CMK (cell line): Measurements from ENCODE around the gene TNFRSF21.
"Not testable (repeated sequence)": the region's sequence is repeated elsewhere in the genome, so short reads cannot be mapped to it uniquely, and the experiment has no call there.

Experiments used
- DNase-seq: peaks from one replicate; pipeline ENCODE4 v3.0.0-alpha.2; 2010; ENCODE audit warnings: low read depth

The TNFRSF21 gene

GRCh38 chr6:47286301-47286700 lies 23.4 kb downstream of the TNFRSF21 start:
- DNase-seq, result no peak

DNA sequence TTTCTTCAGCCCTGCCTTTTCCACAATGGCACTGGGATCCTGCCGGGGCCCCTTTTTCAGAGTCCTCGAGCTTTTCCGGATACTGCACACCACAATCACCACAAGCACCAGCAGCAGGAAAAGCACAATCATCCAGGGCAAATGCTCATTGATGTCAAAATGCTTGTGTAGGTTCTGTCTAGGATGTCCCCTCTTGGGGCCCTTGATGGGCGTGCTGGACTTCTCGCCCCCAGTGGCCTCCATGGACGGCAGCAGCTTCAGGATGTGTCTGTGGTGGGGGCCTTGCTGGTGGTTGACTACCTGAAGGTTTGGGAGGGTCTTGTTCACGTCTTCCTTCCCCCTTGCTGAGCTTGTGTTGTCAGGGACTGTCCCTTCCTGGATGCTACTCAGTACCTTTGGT lies 25.7 kb downstream of the TNFRSF21 start:
- DNase-seq, result no peak

DNA sequence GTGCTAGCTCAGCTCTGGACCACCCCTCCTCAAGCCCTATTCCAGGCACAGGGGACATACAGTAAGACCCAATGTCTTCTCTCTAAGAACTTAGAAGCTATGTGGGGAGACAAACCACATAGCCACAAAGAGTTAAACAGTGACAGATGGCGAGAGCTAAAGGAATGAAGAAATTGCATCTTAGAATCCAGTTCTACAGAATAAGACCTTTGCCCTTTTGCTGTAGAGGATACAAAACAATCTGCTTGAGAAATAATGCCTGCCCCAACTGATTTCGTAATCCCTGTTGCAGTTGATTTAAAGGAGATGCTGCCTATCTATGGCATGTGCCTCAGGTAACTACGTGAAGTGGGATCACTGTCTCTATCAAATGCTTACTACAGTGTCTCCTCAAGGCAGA lies 31.2 kb downstream of the TNFRSF21 start:
- no peak for DNase-seq

GRCh38 chr6:47277702-47278101 lies 32.0 kb downstream of the TNFRSF21 start:
- DNase-seq, result no peak

DNA sequence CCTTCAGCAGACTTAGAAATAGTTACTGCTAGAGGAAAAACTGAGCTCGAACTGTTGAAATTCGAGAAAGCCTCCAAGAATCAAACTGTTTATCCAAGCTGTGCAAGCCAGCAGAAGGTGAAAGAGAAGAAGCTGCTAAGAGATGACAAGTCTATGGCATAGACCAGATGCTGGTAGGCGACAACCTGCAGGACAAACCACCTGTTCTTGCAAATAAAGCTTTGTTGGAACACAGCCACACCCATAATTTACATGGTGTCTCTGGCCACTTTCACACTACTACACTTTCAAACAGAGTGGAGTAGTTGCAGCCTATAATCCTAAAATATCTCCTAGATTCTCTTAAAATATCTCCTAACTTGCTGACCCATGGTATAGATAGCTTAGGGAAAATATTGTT lies 33.3 kb downstream of the TNFRSF21 start:
- no peak for DNase-seq

- DNase-seq, result no peak
Observed at GRCh38 chr6:47275640-47276039, 34.1 kb downstream of the TNFRSF21 start.

- DNase-seq, result not testable (repeated sequence)
Observed at GRCh38 chr6:47275132-47275531, 34.6 kb downstream of the TNFRSF21 start.

GRCh38 chr6:47268572-47269187 lies 41.0 kb downstream of the TNFRSF21 start:
- DNase-seq, result no peak

DNA sequence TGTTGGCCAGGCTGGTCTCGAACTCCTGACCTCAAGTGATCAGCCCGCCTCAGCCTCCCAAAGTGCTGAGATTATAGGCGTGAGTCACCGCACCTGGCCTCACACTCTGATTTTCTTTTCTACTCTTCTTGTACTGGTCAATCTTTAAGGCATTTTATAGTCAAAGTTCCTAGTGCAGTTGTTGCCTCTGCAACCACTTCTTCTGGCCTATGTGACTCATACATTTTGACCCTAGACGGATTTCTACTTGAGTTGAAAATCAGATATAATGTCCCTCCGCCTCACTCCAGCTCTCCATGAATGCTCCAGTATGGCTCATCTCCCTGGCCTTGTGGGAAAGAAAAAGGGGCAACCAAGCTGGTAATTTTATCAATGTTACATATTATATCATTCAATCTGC lies 42.4 kb downstream of the TNFRSF21 start:
- DNase-seq, result no peak

DNA sequence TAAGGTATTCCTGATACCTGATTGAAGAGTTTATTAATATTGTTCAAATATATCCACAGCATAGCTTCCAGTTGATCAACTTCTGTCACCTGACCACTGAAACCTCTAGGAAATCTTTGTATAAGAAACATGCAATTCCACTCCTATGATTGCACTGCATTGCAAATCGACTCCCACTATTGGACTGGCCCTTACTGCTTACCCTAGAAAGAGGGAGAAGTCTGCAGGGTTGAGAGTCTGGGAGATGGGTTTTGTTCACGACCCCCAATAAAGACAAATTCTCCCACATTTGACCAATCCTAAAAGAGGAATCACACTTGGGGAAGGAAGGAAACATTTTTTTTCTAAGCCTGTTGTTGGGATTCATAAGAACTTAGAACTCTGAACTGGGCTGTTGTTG lies 43.7 kb downstream of the TNFRSF21 start:
- no peak for DNase-seq

DNA sequence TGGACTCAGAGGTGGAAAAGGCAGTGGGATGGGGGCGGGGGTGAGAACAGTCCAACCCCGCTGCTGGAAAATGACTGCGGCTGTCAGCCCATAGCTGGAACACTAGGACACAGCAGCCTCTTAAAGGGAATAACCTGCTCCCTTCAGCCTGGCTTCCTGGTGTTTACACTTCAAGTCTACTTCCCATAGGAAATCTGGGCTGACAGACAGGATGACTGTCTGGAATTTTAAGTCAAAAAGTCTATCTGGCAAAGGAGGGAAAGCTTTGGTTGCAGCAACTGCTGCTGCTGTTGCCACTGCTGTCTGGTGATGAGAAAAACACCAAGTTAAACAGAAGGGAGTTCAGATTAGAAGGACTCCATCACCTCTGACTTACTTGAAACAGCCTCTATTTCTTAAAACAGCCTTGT lies 44.9 kb downstream of the TNFRSF21 start:
- DNase-seq, result no peak

DNA sequence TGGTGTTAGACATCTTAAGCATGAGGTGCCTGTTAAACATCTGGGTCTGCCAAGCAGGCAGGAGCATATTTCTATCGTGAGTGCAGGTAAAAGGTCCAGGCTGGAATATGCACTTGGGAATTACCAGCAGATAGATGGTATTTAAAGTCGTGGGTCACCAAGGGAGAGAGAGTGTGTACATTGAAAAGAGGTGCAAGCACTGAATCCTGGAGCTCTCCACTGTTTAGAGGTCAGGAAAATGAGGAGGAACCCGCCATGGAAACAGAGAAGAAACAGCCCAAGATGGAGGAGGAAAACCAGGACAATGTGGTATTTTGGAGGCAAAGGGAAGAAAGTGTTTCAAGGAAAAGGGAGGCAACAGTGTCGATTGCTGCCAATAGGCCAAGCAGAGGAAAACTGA lies 46.4 kb downstream of the TNFRSF21 start:
- DNase-seq, result no peak

GRCh38 chr6:47262231-47262630 lies 47.5 kb downstream of the TNFRSF21 start:
- DNase-seq, result no peak

- DNase-seq, result no peak
Observed at GRCh38 chr6:47261191-47261590, 48.5 kb downstream of the TNFRSF21 start.

DNA sequence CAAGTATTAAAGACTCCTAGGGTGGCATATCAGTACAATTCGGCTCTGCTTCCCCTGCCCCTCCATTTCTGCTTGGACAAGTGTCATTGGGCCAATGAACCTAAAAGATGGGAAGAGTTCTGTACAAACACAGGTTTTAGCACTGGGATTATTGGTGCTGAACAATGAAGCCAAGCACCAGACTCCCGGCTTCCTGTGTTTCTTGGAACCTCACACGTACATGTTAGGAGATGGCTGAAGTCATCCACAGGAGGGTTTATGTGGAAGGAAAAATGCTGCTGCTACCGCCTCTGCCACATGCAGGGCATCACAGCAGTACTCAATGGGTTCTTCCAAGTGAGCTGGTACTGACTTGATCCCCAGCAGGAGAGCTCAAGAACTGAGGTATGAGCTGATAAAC lies 49.7 kb downstream of the TNFRSF21 start:
- no peak for DNase-seq

DNA sequence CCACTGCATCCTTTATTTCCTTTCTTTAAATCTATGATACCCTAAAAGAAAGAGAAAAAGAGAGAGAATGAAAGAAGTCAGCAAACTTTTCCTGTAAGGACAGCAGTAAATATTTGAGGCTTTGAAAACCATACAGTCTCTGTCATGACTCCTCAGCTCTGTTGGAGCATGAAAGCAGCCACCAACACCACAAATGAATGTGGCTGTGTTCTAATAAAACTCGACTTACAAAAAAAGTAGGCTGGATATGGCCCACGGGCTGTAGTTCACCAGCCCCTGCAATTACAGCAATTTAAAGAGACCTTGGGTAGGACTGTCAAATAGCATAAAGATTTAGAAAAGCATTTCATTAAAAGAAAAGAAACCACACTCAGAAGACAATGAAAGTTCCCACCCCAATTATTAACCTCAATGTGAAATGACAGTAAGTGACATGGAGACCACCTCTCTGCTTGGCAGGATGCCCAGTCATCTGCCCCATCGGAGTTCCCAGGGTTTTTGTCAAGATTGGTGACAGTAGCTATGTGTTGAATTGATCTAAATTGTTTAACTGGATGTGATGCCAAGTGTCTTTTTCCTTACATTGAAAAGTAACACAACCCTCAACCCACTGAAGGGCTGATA lies 50.9 kb downstream of the TNFRSF21 start:
- DNase-seq, result no peak

DNA sequence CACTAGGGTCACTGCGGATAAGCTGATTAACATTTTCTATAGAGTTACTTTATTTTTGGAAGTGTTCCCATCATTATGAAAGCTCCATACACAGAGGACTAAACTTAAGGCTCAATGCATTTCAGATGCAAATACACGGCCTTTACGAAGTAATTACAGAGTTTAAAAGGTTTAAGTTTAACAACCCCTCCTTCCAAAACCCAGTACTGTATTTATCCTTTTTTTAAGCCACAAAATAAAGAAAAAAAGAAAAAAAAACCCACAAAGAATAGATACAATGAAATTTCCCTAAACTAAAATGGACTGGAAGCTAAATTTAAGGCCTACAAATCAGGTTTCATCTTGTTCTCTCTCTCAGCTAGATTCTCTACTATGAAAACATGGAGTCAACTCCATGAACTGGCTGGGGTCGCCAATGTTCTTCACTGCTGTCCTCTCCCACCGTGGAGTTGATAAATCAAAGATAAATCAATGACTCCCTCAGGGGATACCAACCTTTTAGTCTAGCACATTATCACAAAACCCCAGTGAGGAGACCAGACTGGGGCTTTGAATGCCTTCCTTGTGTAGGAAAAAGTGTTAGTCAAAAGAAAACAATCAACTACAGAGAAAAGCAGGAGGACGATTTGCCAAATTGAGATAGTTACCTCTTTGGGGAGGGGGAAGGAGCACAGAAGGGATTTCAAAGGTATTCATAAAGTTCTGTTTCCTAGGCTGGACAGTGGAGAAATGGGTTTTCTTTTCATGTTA lies 52.5 kb downstream of the TNFRSF21 start:
- no peak for DNase-seq

DNA sequence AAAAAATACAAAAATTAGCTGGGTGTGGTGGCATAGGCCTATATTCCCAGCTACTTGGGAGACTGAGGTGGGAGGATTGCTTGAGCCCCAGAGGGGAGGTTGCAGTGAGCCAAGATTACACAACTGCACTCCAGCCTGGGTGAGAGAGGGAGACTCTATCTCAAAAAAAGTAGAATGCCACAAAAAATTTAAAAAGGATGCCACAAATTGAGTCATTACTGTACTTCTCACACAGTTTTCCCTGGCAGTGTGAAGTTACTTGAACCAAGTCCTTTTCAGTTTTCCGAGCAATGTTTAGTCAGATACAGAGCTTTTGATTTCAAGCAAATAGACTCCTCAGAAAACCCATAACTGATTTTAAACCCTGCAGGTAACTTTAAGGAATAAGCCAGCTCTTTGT lies 53.3 kb downstream of the TNFRSF21 start:
- DNase-seq, result no peak

DNA sequence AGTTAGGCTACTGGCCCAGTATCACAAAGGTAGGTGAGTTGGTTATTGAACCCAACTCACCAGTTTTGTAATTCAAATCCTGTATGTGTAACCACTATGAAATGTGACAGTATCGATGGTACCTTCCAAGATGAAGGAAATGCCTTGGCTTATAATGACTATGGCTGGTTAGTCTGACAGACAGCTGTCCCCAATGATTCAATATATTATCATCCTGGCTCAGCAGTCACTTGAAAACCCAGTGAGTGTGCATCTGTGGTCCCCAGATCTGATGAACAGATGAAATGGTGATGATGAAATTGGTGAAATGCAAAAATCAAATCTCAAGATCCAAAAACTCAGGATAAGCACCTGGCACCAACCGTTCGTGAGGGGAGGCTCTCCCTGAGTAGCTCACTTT lies 54.8 kb downstream of the TNFRSF21 start:
- no peak for DNase-seq

DNA sequence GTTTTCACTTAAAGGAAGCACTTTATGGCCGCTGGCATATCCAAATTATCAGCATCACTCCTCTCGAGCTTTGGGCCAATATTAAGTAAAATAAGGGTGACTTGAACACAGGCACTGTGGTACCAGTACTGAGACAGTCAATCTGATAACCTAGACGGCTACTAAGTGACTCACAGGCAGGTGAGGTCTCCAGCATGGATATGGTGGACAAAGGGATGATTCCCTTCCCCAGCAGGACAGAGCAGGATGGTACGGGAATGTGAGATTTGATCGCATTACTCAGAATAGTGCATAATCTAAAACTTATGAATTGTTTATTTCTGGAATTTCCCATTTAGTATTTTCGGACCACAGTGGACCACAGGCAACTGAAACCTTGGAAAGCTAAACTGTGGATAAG lies 55.7 kb downstream of the TNFRSF21 start:
- DNase-seq, result no peak

DNA sequence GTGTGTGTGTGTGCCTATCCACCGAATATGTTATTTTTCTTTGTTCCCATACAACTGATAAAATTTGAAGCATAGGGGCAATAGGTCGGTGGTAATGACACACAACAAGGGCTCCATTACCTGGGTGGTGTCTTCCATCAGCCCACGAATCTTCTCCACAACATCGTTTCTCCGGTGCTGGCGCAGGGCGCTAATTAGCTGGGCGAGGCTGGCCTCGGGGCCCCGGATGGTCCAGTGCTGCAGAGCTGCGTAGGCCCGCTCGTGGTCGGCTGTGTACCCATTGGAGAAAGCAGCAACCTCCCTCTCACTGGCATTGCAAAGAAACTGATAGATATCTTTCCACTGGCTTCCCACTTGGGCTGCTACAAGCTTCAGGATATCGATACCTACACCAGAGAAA lies 56.6 kb downstream of the TNFRSF21 start:
- no peak for DNase-seq

- DNase-seq, result no peak
Observed at GRCh38 chr6:47252633-47253032, 57.1 kb downstream of the TNFRSF21 start.

GRCh38 chr6:47251396-47251795 lies 58.3 kb downstream of the TNFRSF21 start:
- DNase-seq, result no peak

DNA sequence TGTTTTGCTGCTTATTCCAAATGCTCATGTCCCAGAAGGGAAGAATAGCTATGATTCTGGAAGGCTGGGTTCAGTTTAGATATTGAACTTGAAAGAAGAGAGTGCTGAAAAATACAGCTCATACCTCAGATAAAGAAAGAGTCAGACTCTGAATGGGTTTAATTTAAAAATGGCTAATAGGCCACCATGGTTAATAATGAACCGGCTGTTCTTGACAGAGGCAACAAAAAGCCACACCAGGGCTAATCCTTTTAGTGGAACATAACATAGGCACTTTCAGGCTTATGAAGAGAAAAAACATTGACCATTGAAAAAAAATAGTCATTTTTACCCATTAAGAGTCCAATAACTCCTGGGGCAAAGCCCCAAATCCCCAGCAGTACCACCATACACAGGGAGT lies 59.4 kb downstream of the TNFRSF21 start:
- DNase-seq, result no peak
